PC-9 (cell line): ENCODE data around the gene LCN12.

ENCODE experiments used
- EZH2 ChIP-seq: fragments of 200-600 bp; sonication (generic); IDR thresholded peaks from 2 replicates; pipeline ENCODE4 v1.8.0; 2017; ENCODE audit warnings: antibody characterized with exemption, low read depth
- TF ChIP-seq, protein P1 (sequence below): fragments of 200-600 bp; sonication (generic); conservative IDR thresholded peaks from 2 replicates; pipeline ENCODE4 v1.6.1; 2017; ENCODE audit warnings: mixed run types, antibody characterized with exemption, mild to moderate bottlenecking, moderate library complexity

DNA sequence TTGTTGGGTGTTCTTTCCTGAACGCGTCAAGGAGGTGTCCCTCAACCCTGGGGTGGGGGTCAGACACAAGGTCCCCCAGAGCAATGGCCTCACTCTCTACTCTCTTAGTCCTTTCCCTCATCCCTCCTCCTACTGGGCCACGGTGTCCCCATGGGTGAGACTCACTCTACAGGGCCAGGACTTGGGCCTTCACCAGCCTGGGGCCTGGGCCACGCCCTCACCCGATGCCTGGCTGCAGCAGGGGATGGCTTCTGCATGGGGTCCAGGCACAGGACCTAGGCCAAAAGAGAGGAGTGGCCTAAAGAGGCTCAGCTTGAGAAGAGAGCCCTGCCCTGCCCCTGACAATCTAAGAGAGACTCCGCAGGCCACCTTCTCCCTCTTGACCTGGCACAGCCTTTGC lies 5.8 kb downstream of the LCN12 start:
- TF ChIP-seq EZH2: no peak
- TF ChIP-seq, protein P1, sequence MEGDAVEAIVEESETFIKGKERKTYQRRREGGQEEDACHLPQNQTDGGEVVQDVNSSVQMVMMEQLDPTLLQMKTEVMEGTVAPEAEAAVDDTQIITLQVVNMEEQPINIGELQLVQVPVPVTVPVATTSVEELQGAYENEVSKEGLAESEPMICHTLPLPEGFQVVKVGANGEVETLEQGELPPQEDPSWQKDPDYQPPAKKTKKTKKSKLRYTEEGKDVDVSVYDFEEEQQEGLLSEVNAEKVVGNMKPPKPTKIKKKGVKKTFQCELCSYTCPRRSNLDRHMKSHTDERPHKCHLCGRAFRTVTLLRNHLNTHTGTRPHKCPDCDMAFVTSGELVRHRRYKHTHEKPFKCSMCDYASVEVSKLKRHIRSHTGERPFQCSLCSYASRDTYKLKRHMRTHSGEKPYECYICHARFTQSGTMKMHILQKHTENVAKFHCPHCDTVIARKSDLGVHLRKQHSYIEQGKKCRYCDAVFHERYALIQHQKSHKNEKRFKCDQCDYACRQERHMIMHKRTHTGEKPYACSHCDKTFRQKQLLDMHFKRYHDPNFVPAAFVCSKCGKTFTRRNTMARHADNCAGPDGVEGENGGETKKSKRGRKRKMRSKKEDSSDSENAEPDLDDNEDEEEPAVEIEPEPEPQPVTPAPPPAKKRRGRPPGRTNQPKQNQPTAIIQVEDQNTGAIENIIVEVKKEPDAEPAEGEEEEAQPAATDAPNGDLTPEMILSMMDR: no peak
